IMR-90 (cell line): ENCODE data around the gene CAPZA1. TPM values are rescaled to one million over a fixed set of nuclear protein-coding genes. Genes with fewer than 3 reads are reported as not detected.

Experiments used
- ATAC-seq: fragments of 200-7000 bp; cut with Tn5 transposase; 2 replicates; pipeline ENCODE4 v1.9.1; 2020; ENCODE audit warnings: low read depth, mild to moderate bottlenecking, moderate library complexity
- BruUV-seq: library from RNA; stranded (reverse); fragments of 400-500 nt; replicated peaks from 2 replicates; lab custom pipeline; 2021; lab: Mats Ljungman, UMichigan
- CTCF ChIA-PET: fragments of 300-600 bp; formaldehyde crosslinking; extraction: SDS; loops from one replicate; lab custom pipeline; 2021; ENCODE audit warnings: antibody characterized with exemption; lab: Yijun Ruan, JAX
- POLR2A ChIA-PET: fragments of 300-600 bp; sonication (Branson Sonifier 250); formaldehyde crosslinking; loops from one replicate; lab custom pipeline; 2022; ENCODE audit warnings: antibody characterized with exemption; ENCODE audit not compliant: unreplicated experiment; lab: Charles Lee
- DNase-seq: peaks from one replicate; pipeline ENCODE4 v3.0.0; 2013
- H2AFZ ChIP-seq: replicated peaks from 2 replicates; pipeline ENCODE3; 2013; ENCODE audit warnings: low read length, mild to moderate bottlenecking; ENCODE audit not compliant: poor library complexity
- H2AK5ac ChIP-seq: 2 replicates; pipeline ENCODE4 v1.6.1; 2013; ENCODE audit warnings: low read depth, low read length, inconsistent platforms
- H2AK9ac ChIP-seq: replicated peaks from 2 replicates; pipeline ENCODE3; 2013; ENCODE audit warnings: mild to moderate bottlenecking, low read depth, low read length, moderate library complexity; ENCODE audit not compliant: poor library complexity
- H2BK120ac ChIP-seq: 2 replicates; pipeline ENCODE4 v1.6.1; 2013; ENCODE audit warnings: low read depth, low read length, inconsistent platforms
- H2BK15ac ChIP-seq: 3 replicates; pipeline ENCODE4 v1.6.1; 2013; ENCODE audit warnings: low read depth, low read length, inconsistent platforms
- H2BK20ac ChIP-seq: 2 replicates; pipeline ENCODE4 v1.6.1; 2013; ENCODE audit warnings: low read depth, mild to moderate bottlenecking, inconsistent platforms, low read length, moderate library complexity
- H2BK5ac ChIP-seq: 2 replicates; pipeline ENCODE4 v1.6.1; 2013; ENCODE audit warnings: mild to moderate bottlenecking, low read depth, low read length, inconsistent platforms; ENCODE audit not compliant: poor library complexity, severe bottlenecking
- H3K14ac ChIP-seq: replicated peaks from 2 replicates; pipeline ENCODE4 v1.6.1; 2013; ENCODE audit warnings: low read depth, low read length, inconsistent platforms
- H3K18ac ChIP-seq: 2 replicates; pipeline ENCODE4 v1.6.1; 2013; ENCODE audit warnings: low read depth, low read length, control low read depth
- H3K23ac ChIP-seq: 2 replicates; pipeline ENCODE4 v1.6.1; 2013; ENCODE audit warnings: low read depth, low read length, inconsistent platforms
- H3K27ac ChIP-seq: 2 replicates; pipeline ENCODE4 v1.5.1; 2013; ENCODE audit warnings: mild to moderate bottlenecking, control low read depth, low read length; ENCODE audit not compliant: insufficient read depth
- H3K27me3 ChIP-seq: 2 replicates; pipeline ENCODE4 v1.6.1; 2013; ENCODE audit warnings: low read length; ENCODE audit not compliant: control insufficient read depth, insufficient read depth
- H3K36me3 ChIP-seq: 2 replicates; pipeline ENCODE4 v1.6.1; 2013; ENCODE audit warnings: low read length, mixed read lengths; ENCODE audit not compliant: control insufficient read depth, insufficient read depth
- H3K4ac ChIP-seq: 2 replicates; pipeline ENCODE4 v1.6.1; 2013; ENCODE audit warnings: low read depth, low read length, inconsistent platforms
- H3K4me1 ChIP-seq: 2 replicates; pipeline ENCODE4 v1.6.1; 2013; ENCODE audit warnings: low read length, mixed read lengths; ENCODE audit not compliant: control insufficient read depth, insufficient read depth
- H3K4me2 ChIP-seq: 2 replicates; pipeline ENCODE4 v1.6.1; 2013; ENCODE audit warnings: low read depth, mild to moderate bottlenecking, control low read depth, low read length, moderate library complexity
- H3K4me3 ChIP-seq: 2 replicates; pipeline ENCODE4 v1.5.1; 2013; ENCODE audit warnings: low read depth, mild to moderate bottlenecking, control low read depth, low read length, moderate library complexity; ENCODE audit not compliant: insufficient read depth
- H3K56ac ChIP-seq: 2 replicates; pipeline ENCODE4 v1.6.1; 2013; ENCODE audit warnings: low read length, inconsistent platforms; ENCODE audit not compliant: insufficient read depth; ENCODE audit errors: extremely low read depth
- H3K79me1 ChIP-seq, 2 experiments: 2 replicates each; pipeline ENCODE4 v1.6.1; 2013; ENCODE audit warnings: low read length in 2 of 2, inconsistent platforms in 1 of 2, low read depth in 1 of 2
- H3K9ac ChIP-seq: 2 replicates; pipeline ENCODE4 v1.6.1; 2013; ENCODE audit warnings: low read depth, low read length, control low read depth
- H3K9me1 ChIP-seq: 2 replicates; pipeline ENCODE4 v1.6.1; 2013; ENCODE audit warnings: low read length, inconsistent platforms; ENCODE audit not compliant: insufficient read depth
- H3K9me3 ChIP-seq: 2 replicates; pipeline ENCODE4 v1.6.1; 2013; ENCODE audit warnings: low read length; ENCODE audit not compliant: control insufficient read depth, insufficient read depth
- H4K20me1 ChIP-seq: 2 replicates; pipeline ENCODE4 v1.6.1; 2013; ENCODE audit warnings: low read length, inconsistent platforms; ENCODE audit not compliant: insufficient read depth
- H4K5ac ChIP-seq: 2 replicates; pipeline ENCODE4 v1.6.1; 2013; ENCODE audit warnings: mild to moderate bottlenecking, low read depth, low read length, control low read depth
- H4K8ac ChIP-seq, 2 experiments: 2 replicates each; pipeline ENCODE4 v1.6.1; 2013; ENCODE audit warnings: low read depth in 2 of 2, low read length in 2 of 2, control low read depth in 1 of 2, inconsistent platforms in 1 of 2
- H4K91ac ChIP-seq: 2 replicates; pipeline ENCODE4 v1.6.1; 2013; ENCODE audit warnings: low read depth, low read length, inconsistent platforms; ENCODE audit not compliant: insufficient read depth
- CEBPB ChIP-seq: IDR thresholded peaks from 2 replicates; pipeline ENCODE4 v1.6.1; 2012; ENCODE audit warnings: low read depth, low read length, improper control_type of control experiment
- RFX5 ChIP-seq: IDR thresholded peaks from 2 replicates; pipeline ENCODE4 v1.8.0; 2012; ENCODE audit warnings: low read depth, mild to moderate bottlenecking, low read length, moderate library complexity
- WGBS, 2 experiments: methylation state at CpG; one replicate each; pipeline versions ENCODE4 v1.1.5 to v1.1.7; 2013; ENCODE audit warnings: missing lambda C conversion rate in 2 of 2; ENCODE audit not compliant: insufficient read length in 1 of 2; ENCODE audit errors: extremely low coverage in 2 of 2; 5-methylcytosine and 5-hydroxymethylcytosine counted together
- dilution Hi-C: fragments of 300-500 bp; cut with HindIII; formaldehyde crosslinking; loops from one replicate; pipeline ENCODE4 v1.14.3; 2018; ENCODE audit warnings: low sequenced_read_pairs; ENCODE audit not compliant: unreplicated experiment
- in situ Hi-C: fragments of 300-500 bp; cut with MboI; formaldehyde crosslinking; loops from 3 replicates; pipeline ENCODE4 v1.14.3; 2019; ENCODE audit warnings: low sequenced_read_pairs, inconsistent platforms, mixed read lengths
- intact Hi-C: fragments of 100-400 bp; cut with micrococcal nuclease; formaldehyde crosslinking; loops from 2 replicates; pipeline ENCODE4 v1.10.0; 2022
- polyA plus RNA-seq, 3 experiments: library from polyadenylated mRNA; depleted of rRNA; stranded (reverse); fragments of >200 nt; gene quantifications; 2 replicates each; pipeline ENCODE4 v1.2.3, GENCODE V29; 2012; ENCODE audit warnings: low replicate concordance in 1 of 3
- total RNA-seq: library from RNA; depleted of rRNA; stranded (reverse); fragments of >200 nt; gene quantifications from 2 replicates; pipeline ENCODE4 v1.2.3, GENCODE V29; 2012

CAPZA1 gene
- total and polyA plus RNA-seq, 2 of the 4 experiments (the other 2 are of a cell fraction), result 108 to 262 TPM

GRCh38 chr1:112579801-112580510, 39.7 kb upstream of the CAPZA1 start:
- Histone ChIP-seq H2AK5ac (no peak overlapping the region), H4K8ac (peak overlapping the region in 1 of 2 experiments; percentile 9; a peak in 1 of 4 replicates), H2AK9ac (no peak overlapping the region), H3K14ac (no peak overlapping the region), H3K9me3 (no peaks in the 10 kb centered on the region), H4K20me1 (no peaks in the 10 kb centered on the region; the same call in 1 of the 2 replicates), H2AFZ (no peak overlapping the region), H3K4ac (peak overlapping the region; percentile 45; the same call in 1 of the 2 replicates), H3K9ac (no peak overlapping the region), H3K56ac (no peak overlapping the region), H3K4me1 (peaks cover 6% of the 10 kb centered on the region), H4K91ac (no peak overlapping the region), H3K27me3 (no peaks in the 10 kb centered on the region), H3K4me2 (peak overlapping the region; percentile 49; the same call in 1 of the 2 replicates), H4K5ac (no peak overlapping the region), H2BK120ac (no peak overlapping the region), H3K18ac (peak overlapping the region; percentile 29; the same call in 1 of the 2 replicates), H2BK15ac (no peak overlapping the region), H3K79me1 (peaks cover 4 to 6% of the 10 kb centered on the region in 2 experiments; a peak in 2 of 4 replicates), H3K36me3 (peaks cover 12% of the 10 kb centered on the region), H2BK20ac (no peak overlapping the region), H3K9me1 (0 out of 2 replicates have a peak, but pooled peaks cover 2% of the 10 kb centered on the region), H2BK5ac (peak overlapping the region; percentile 60), H3K23ac (no peak overlapping the region), H3K4me3 (no peak overlapping the region), H3K27ac (peak overlapping the region; percentile 43; the same call in 1 of the 2 replicates)
- ATAC-seq, result peak; percentile 58
- DNase-seq, result peak; percentile 79
- BruUV-seq, result no TSS peak
- in situ Hi-C loops (no loop called here), intact Hi-C loops (loop anchor here (5.0 kb wide), 1 partner anchor 38 kb away; no protein-coding TSS in a partner anchor), dilution Hi-C loops (no loop called here)
- TF ChIP-seq RFX5, result no peak
- TF ChIP-seq CEBPB, result peak; percentile 37
- ChIA-PET POLR2A (no interaction called here), CTCF (interaction anchor here (0.6 to 1.3 kb wide), 2 partner anchors 19 to 78 kb away, joined by 3 to 5 read pairs; no protein-coding TSS in a partner anchor)
- no CpG with 5 or more reads among the region's 5 CpGs for WGBS, 2 experiments
